ENCODE data around the gene OR4K13.

The OR4K13 gene

DNA sequence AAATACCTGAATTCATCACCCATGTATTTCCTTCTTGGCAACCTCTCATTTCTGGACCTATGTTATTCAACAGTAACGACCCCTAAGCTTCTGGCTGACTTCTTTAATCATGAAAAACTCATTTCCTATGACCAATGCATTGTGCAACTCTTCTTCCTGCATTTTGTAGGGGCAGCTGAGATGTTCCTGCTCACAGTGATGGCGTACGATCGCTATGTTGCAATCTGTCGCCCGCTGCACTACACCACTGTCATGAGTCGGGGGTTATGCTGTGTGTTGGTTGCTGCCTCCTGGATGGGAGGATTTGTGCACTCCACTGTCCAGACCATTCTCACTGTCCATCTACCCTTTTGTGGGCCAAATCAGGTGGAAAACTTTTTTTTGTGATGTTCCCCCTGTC lies 33.5 kb downstream of the OR4K13 start:
- H3K36me3 ChIP-seq (ENCODE audit: insufficient read depth, low read length) = no peaks in the 10 kb centered on the region
- TF ChIP-seq FOXP2 (optimal IDR thresholded peaks at IDR 0.05; ENCODE audit: control extremely low read depth, extremely low read length, insufficient read depth) (no peak), EZH2 (IDR thresholded peaks at IDR 0.05) (no peak)
- no peaks in the 10 kb centered on the region for H3K9me3 ChIP-seq (ENCODE audit: low read depth, low read length)
- DNase-seq (ENCODE audit: low read depth, low spot score) = no peak
- H3K4me3 ChIP-seq = no peak overlapping the region
- H3K27ac ChIP-seq = no peak overlapping the region
- H3K9ac ChIP-seq (ENCODE audit: insufficient read length) = no peak overlapping the region

GRCh38 chr14:20001863-20002262 lies 34.0 kb downstream of the OR4K13 start, which contains the start of gene OR4Q2:
Gene OR4Q2, plus strand, starts transcription at chr14:20002163.
- TF ChIP-seq FOXP2 (optimal IDR thresholded peaks at IDR 0.05; ENCODE audit: control extremely low read depth, extremely low read length, insufficient read depth) (no peak), POLR2AphosphoS5 (IDR thresholded peaks at IDR 0.05; ENCODE audit: borderline replicate concordance, low read depth, low read length) (no peak), EZH2 (IDR thresholded peaks at IDR 0.05) (no peak)
- Histone ChIP-seq H3K27ac (no peak within 1 kb of the TSS), H3K9me3 (ENCODE audit: low read depth, low read length) (no peaks in the 10 kb centered on the region), H3K9ac (ENCODE audit: insufficient read length) (no peak within 1 kb of the TSS), H3K36me3 (ENCODE audit: insufficient read depth, low read length) (no peaks in the 10 kb centered on the region), H3K4me3 (no peak within 1 kb of the TSS)
- no peak for DNase-seq (ENCODE audit: low read depth, low spot score)

- no peaks in the 10 kb centered on the region for H3K36me3 ChIP-seq (ENCODE audit: insufficient read depth, low read length)
- H3K9ac ChIP-seq (ENCODE audit: insufficient read length) = no peak overlapping the region
- H3K9me3 ChIP-seq (ENCODE audit: low read depth, low read length) = no peaks in the 10 kb centered on the region
- H3K4me3 ChIP-seq = no peak overlapping the region
- no peak for DNase-seq (ENCODE audit: low read depth, low spot score)
- no peak for TF ChIP-seq POLR2AphosphoS5 (IDR thresholded peaks at IDR 0.05; ENCODE audit: borderline replicate concordance, low read depth, low read length)
- no peak for TF ChIP-seq FOXP2 (optimal IDR thresholded peaks at IDR 0.05; ENCODE audit: control extremely low read depth, extremely low read length, insufficient read depth)
- no peak for TF ChIP-seq EZH2 (IDR thresholded peaks at IDR 0.05)
- no peak overlapping the region for H3K27ac ChIP-seq
Measured at GRCh38 chr14:19993438-19993837, 42.4 kb downstream of the OR4K13 start.
